MM.1S (cell line): ENCODE results near the gene LHCGR.

ENCODE experiments used
- EZH2 ChIP-seq: fragments of 300-600 bp; sonication (generic); optimal IDR thresholded peaks from 2 replicates; pipeline ENCODE3; 2017; ENCODE audit warnings: low read depth, mild to moderate bottlenecking, antibody characterized with exemption, low read length, mixed read lengths
- EZH2phosphoT487 ChIP-seq: fragments of 300-600 bp; sonication (generic); IDR thresholded peaks from 2 replicates; pipeline ENCODE4 v1.6.1; 2018; ENCODE audit warnings: antibody characterized with exemption, low read length
- TF ChIP-seq, protein P1 (sequence below): fragments of 300-600 bp; sonication (generic); IDR thresholded peaks from 2 replicates; pipeline ENCODE4 v1.5.1; 2016; ENCODE audit warnings: antibody characterized with exemption, low read length, mixed read lengths

DNA sequence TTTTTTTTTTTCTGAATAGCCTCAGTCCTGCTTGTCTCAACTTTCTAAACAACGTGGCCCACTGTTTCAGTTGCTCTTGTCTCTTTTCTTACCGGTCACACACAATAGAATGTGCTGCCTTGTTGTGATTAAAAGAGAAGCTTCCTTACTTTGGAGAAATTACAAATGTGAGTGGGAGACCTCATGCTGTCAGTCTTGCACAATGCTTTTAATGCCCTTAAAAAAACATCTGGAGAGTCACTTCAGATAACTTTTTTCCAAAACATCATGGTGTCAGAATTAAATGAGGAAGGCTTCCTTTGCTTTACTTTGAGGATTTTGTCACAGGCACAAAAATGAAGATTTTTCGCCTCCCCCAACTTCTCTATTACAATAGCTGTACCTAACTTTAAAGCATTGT, 37.7 kb downstream of the LHCGR start:
- TF ChIP-seq, protein P1, sequence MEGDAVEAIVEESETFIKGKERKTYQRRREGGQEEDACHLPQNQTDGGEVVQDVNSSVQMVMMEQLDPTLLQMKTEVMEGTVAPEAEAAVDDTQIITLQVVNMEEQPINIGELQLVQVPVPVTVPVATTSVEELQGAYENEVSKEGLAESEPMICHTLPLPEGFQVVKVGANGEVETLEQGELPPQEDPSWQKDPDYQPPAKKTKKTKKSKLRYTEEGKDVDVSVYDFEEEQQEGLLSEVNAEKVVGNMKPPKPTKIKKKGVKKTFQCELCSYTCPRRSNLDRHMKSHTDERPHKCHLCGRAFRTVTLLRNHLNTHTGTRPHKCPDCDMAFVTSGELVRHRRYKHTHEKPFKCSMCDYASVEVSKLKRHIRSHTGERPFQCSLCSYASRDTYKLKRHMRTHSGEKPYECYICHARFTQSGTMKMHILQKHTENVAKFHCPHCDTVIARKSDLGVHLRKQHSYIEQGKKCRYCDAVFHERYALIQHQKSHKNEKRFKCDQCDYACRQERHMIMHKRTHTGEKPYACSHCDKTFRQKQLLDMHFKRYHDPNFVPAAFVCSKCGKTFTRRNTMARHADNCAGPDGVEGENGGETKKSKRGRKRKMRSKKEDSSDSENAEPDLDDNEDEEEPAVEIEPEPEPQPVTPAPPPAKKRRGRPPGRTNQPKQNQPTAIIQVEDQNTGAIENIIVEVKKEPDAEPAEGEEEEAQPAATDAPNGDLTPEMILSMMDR: no peak
- TF ChIP-seq EZH2phosphoT487 (no peak), EZH2 (no peak)
